Measurements from ENCODE around the gene IFNA10. TPM values are rescaled to one million over a fixed set of nuclear protein-coding genes. Genes with fewer than 3 reads are reported as not detected.
"Not testable (repeated sequence)": the region's sequence is repeated elsewhere in the genome, so short reads cannot be mapped to it uniquely, and the experiment has no call there.

Gene IFNA10
- polyA plus RNA-seq (2011; rRNA removed), result not detected in 2 replicates
- polyA plus RNA-seq (2012; cell fraction: cytosol; rRNA removed), result not detected in 2 replicates
- polyA plus RNA-seq (2012; cell fraction: nucleus; rRNA removed), result not detected in 2 replicates
- polyA plus RNA-seq (2017; fragmentation: RNase III; extraction: RNeasy Plus Mini Kit Qiagen cat#74134 plus additional on column Dnase treatment), result not detected in 3 replicates
- not detected in 2 replicates for polyA minus RNA-seq (2011; rRNA and poly(A)+ RNA removed)

- CTCF ChIA-PET, H3K27ac ChIP-seq, POLR2A ChIA-PET: not testable (repeated sequence)
These were observed at the start of gene IFNA10 for GRCh38 chr9:21207043-21207442. TSS of gene IFNA10 (minus strand) at chr9:21207143. CDS start at chr9:21207097, 46 bp downstream.

GRCh38 chr9:21255538-21256212, 48.7 kb upstream of the IFNA10 start:
- Histone ChIP-seq H3K27ac (no peak overlapping the region), H3K4me1 (no peaks in the 10 kb centered on the region), H3K9me3 (no peaks in the 10 kb centered on the region), H3K4me3 (no peak overlapping the region), H3K4me2 (no peak overlapping the region)
- CTCF ChIA-PET, result interaction anchor here (0.8 to 1.6 kb wide), 5 partner anchors 19 to 200 kb away, joined by 3 to 4 read pairs (median 3); no protein-coding TSS in a partner anchor
- POLR2A ChIA-PET, result no interaction called here
- no peak for DNase-seq (ENCODE audit: low read depth in 1 of 2, low spot score in 1 of 2)
- WGBS (ENCODE audit: missing lambda C conversion rate), result 57% methylated on average over 5 of the region's 5 CpGs
- FAIRE-seq, result no peak
- TF ChIP-seq ELK1 (IDR thresholded peaks at IDR 0.05; ENCODE audit: low read depth, low read length), result no peak
- TF ChIP-seq ESRRA (IDR thresholded peaks at IDR 0.05; ENCODE audit: borderline replicate concordance, low read length), result no peak
- TF ChIP-seq ZC3H11A (IDR thresholded peaks at IDR 0.05), result no peak
- no peak for ATAC-seq

More at GRCh38 chr9:21207043-21207442, at the start of gene IFNA10:
- H3K4me2 ChIP-seq; FAIRE-seq; ATAC-seq; H3K4me3 ChIP-seq; DNase-seq (ENCODE audit: low read depth in 1 of 2, low spot score in 1 of 2); H3K4me1 ChIP-seq; H3K9me3 ChIP-seq: not testable (repeated sequence)
- WGBS (ENCODE audit: missing lambda C conversion rate), result 30% methylated on average over 3 of the region's 3 CpGs

- no peak for TF ChIP-seq CBX2 (IDR thresholded peaks at IDR 0.05; ENCODE audit: borderline replicate concordance, low read depth)
- peak; percentile 40; the same call in 2 of the 3 replicates for TF ChIP-seq SMC3 (IDR thresholded peaks at IDR 0.05)
- TF ChIP-seq CTCF (IDR thresholded peaks at IDR 0.05), result peak; percentile 64
- no peak for TF ChIP-seq HES2 (IDR thresholded peaks at IDR 0.05)
- no peak for TF ChIP-seq MAZ (IDR thresholded peaks at IDR 0.05; ENCODE audit: borderline replicate concordance, low read depth, low read length)
- peak; percentile 56 to 69 for TF ChIP-seq RAD21 (conservative IDR thresholded peaks at IDR 0.05 in 1 of 2, IDR thresholded peaks at IDR 0.05 in 1 of 2)
- TF ChIP-seq CHD4 (IDR thresholded peaks at IDR 0.05; ENCODE audit: borderline replicate concordance), result no peak
- no peak for TF ChIP-seq NR3C1 (IDR thresholded peaks at IDR 0.05)
- TF ChIP-seq HOXB13 (CRISPR knock-in tag; IDR thresholded peaks at IDR 0.05; ENCODE audit: low read depth), result no peak
- no peak for TF ChIP-seq EHF (CRISPR knock-in tag; IDR thresholded peaks at IDR 0.05)
- TF ChIP-seq USF2 (IDR thresholded peaks at IDR 0.05), result no peak
- H3K4me1 ChIP-seq, result no peaks in the 10 kb centered on the region
- no peaks in the 10 kb centered on the region; the same call in 2 of the 3 replicates for H3K9me3 ChIP-seq
- no peak overlapping the region for H3K4me3 ChIP-seq
- DNase-seq (ENCODE audit: low read depth in 1 of 2, low spot score in 1 of 2) (peak; percentile 40 to 42), ATAC-seq (peak; percentile 90 to 94), FAIRE-seq (peak; percentile 76)
- peak overlapping the region; percentile 48 for H3K4me2 ChIP-seq
- H3K27ac ChIP-seq, result no peak overlapping the region
- WGBS (ENCODE audit: missing lambda C conversion rate), result 0% methylated on average over 3 of the region's 3 CpGs
- ChIA-PET CTCF (interaction anchor here (0.6 to 5.1 kb wide), 20 partner anchors 12 to 1427 kb away, joined by 3 to 40 read pairs (median 6); no protein-coding TSS in a partner anchor), POLR2A (no interaction called here)
These were observed 46.0 kb upstream of the IFNA10 start for GRCh38 chr9:21252721-21253547.

All from A549 (cell line).